Astrocyte (in vitro differentiated cells and primary cell): Measurements from ENCODE around the gene GPBP1L1. TPM values are rescaled to one million over a fixed set of nuclear protein-coding genes. Genes with fewer than 3 reads are reported as not detected.

Experiments
- DNase-seq: peaks from one replicate; pipeline ENCODE4 v3.0.0-alpha.2; 2010; ENCODE audit warnings: low read depth
- FAIRE-seq: peaks from 2 replicates; lab custom pipeline; 2011; peaks lifted over from hg19 to GRCh38; lab: Jason Lieb, UNC
- H2AFZ ChIP-seq: 2 replicates; pipeline ENCODE4 v1.6.0; 2012; ENCODE audit warnings: low read depth, low read length, inconsistent platforms
- H3K27ac ChIP-seq: 2 replicates; pipeline ENCODE4 v1.5.1; 2011; ENCODE audit warnings: low read depth, low read length, inconsistent platforms
- H3K27me3 ChIP-seq: 2 replicates; pipeline ENCODE4 v1.6.0; 2011; ENCODE audit warnings: low read length, inconsistent platforms; ENCODE audit not compliant: insufficient read depth
- H3K36me3 ChIP-seq: 2 replicates; pipeline ENCODE4 v1.5.1; 2011; ENCODE audit warnings: low read length, inconsistent platforms; ENCODE audit not compliant: insufficient read depth
- H3K4me1 ChIP-seq: 2 replicates; pipeline ENCODE4 v1.5.1; 2011; ENCODE audit warnings: low read length, inconsistent platforms; ENCODE audit not compliant: insufficient read depth
- H3K4me2 ChIP-seq: 2 replicates; pipeline ENCODE4 v1.6.0; 2012; ENCODE audit warnings: low read length, inconsistent platforms
- H3K4me3 ChIP-seq: 2 replicates; pipeline ENCODE4 v1.5.1; 2011; ENCODE audit warnings: low read depth, mild to moderate bottlenecking, low read length, inconsistent platforms; ENCODE audit not compliant: insufficient read depth
- H3K79me2 ChIP-seq: 2 replicates; pipeline ENCODE4 v1.6.0; 2012; ENCODE audit warnings: mild to moderate bottlenecking, low read length, inconsistent platforms; ENCODE audit not compliant: insufficient read depth
- H3K9ac ChIP-seq: 2 replicates; pipeline ENCODE4 v1.6.0; 2012; ENCODE audit warnings: mild to moderate bottlenecking, low read length, inconsistent platforms
- H3K9me3 ChIP-seq: 2 replicates; pipeline ENCODE4 v1.5.1; 2012; ENCODE audit warnings: low read depth, mild to moderate bottlenecking, low read length, inconsistent platforms; ENCODE audit not compliant: insufficient read depth
- H4K20me1 ChIP-seq: 2 replicates; pipeline ENCODE4 v1.6.0; 2012; ENCODE audit warnings: low read length, inconsistent platforms; ENCODE audit not compliant: insufficient read depth
- H3K27ac Mint-ChIP-seq: one replicate; pipeline ENCODE4 v1.8.0; 2021; ENCODE audit warnings: mild to moderate bottlenecking, mixed read lengths; ENCODE audit not compliant: unreplicated experiment
- H3K27me3 Mint-ChIP-seq: one replicate; pipeline ENCODE4 v1.8.0; 2021; ENCODE audit warnings: low read depth, mixed read lengths; ENCODE audit not compliant: unreplicated experiment
- H3K36me3 Mint-ChIP-seq: one replicate; pipeline ENCODE4 v1.8.0; 2021; ENCODE audit warnings: low read depth, mixed read lengths; ENCODE audit not compliant: unreplicated experiment
- H3K4me1 Mint-ChIP-seq: one replicate; pipeline ENCODE4 v1.8.0; 2021; ENCODE audit warnings: low read depth, mixed read lengths; ENCODE audit not compliant: unreplicated experiment
- H3K4me3 Mint-ChIP-seq: one replicate; pipeline ENCODE4 v1.8.0; 2021; ENCODE audit warnings: mild to moderate bottlenecking, moderate library complexity, mixed read lengths; ENCODE audit not compliant: unreplicated experiment
- H3K9me3 Mint-ChIP-seq: one replicate; pipeline ENCODE4 v1.8.0; 2021; ENCODE audit warnings: mild to moderate bottlenecking, mixed read lengths; ENCODE audit not compliant: unreplicated experiment
- CTCF ChIP-seq: IDR thresholded peaks from 2 replicates; pipeline ENCODE4 v1.5.1; 2011; ENCODE audit warnings: low read depth, mild to moderate bottlenecking, inconsistent platforms, low read length, moderate library complexity; ENCODE audit not compliant: insufficient read depth
- EZH2 ChIP-seq: IDR thresholded peaks from 2 replicates; pipeline ENCODE4 v1.6.1; 2012; ENCODE audit warnings: mild to moderate bottlenecking, low read length, inconsistent platforms; ENCODE audit not compliant: insufficient read depth
- total RNA-seq: library from RNA; stranded (reverse); gene quantifications from 2 replicates; pipeline ENCODE4 v1.2.1, GENCODE V29; 2021

GPBP1L1 gene
- total RNA-seq, 1 donor from 2014 or later, result 116 TPM

GRCh38 chr1:45647248-45648021 is 38.9 kb downstream of the GPBP1L1 start:
- no peak for FAIRE-seq
- Mint-ChIP-seq H3K4me1 (peaks cover 2% of the 10 kb centered on the region), H3K9me3 (no peaks in the 10 kb centered on the region), H3K27me3 (no peaks in the 10 kb centered on the region), H3K4me3 (no peak overlapping the region), H3K36me3 (peaks cover 2% of the 10 kb centered on the region), H3K27ac (peak overlapping the region; percentile 31)
- Histone ChIP-seq H3K4me2 (no peak overlapping the region), H3K36me3 (peaks cover 20% of the 10 kb centered on the region), H3K9ac (no peak overlapping the region), H3K27ac (no peak overlapping the region), H2AFZ (no peak overlapping the region), H3K79me2 (peaks cover 27% of the 10 kb centered on the region), H3K4me3 (no peak overlapping the region), H3K4me1 (no peaks in the 10 kb centered on the region), H4K20me1 (peaks cover 39% of the 10 kb centered on the region), H3K27me3 (no peaks in the 10 kb centered on the region), H3K9me3 (no peaks in the 10 kb centered on the region)
- no peak for TF ChIP-seq CTCF
- no peak for TF ChIP-seq EZH2
- no peak for DNase-seq

GRCh38 chr1:45644661-45645060 is 41.7 kb downstream of the GPBP1L1 start:
- Histone ChIP-seq H3K9me3 (no peaks in the 10 kb centered on the region), H3K27me3 (no peaks in the 10 kb centered on the region), H3K36me3 (peaks cover 18% of the 10 kb centered on the region), H3K9ac (no peak overlapping the region), H4K20me1 (peaks cover 25% of the 10 kb centered on the region), H2AFZ (no peak overlapping the region), H3K4me1 (no peaks in the 10 kb centered on the region), H3K79me2 (peaks cover 19% of the 10 kb centered on the region), H3K4me2 (no peak overlapping the region), H3K4me3 (no peak overlapping the region), H3K27ac (no peak overlapping the region)
- FAIRE-seq (no peak), DNase-seq (no peak)
- Mint-ChIP-seq H3K4me1 (peaks cover 2% of the 10 kb centered on the region), H3K36me3 (peaks cover 14% of the 10 kb centered on the region), H3K9me3 (no peaks in the 10 kb centered on the region), H3K27ac (no peak overlapping the region), H3K4me3 (no peak overlapping the region), H3K27me3 (no peaks in the 10 kb centered on the region)
- no peak for TF ChIP-seq EZH2
- TF ChIP-seq CTCF, result no peak

GRCh38 chr1:45643978-45644377 is 42.4 kb downstream of the GPBP1L1 start:
- H3K9me3 ChIP-seq, result no peaks in the 10 kb centered on the region
- no peaks in the 10 kb centered on the region for H3K27me3 ChIP-seq
- DNase-seq (no peak), FAIRE-seq (no peak)
- H2AFZ ChIP-seq, result no peak overlapping the region
- H3K9me3 Mint-ChIP-seq, result no peaks in the 10 kb centered on the region
- H4K20me1 ChIP-seq, result peaks cover 24% of the 10 kb centered on the region
- no peak overlapping the region for H3K9ac ChIP-seq
- H3K4me3 Mint-ChIP-seq, result no peak overlapping the region
- H3K4me3 ChIP-seq, result no peak overlapping the region
- H3K27ac ChIP-seq, result no peak overlapping the region
- H3K36me3 Mint-ChIP-seq, result peaks cover 14% of the 10 kb centered on the region
- no peaks in the 10 kb centered on the region for H3K4me1 ChIP-seq
- peaks cover 22% of the 10 kb centered on the region for H3K36me3 ChIP-seq
- no peak overlapping the region for H3K27ac Mint-ChIP-seq
- H3K4me2 ChIP-seq, result no peak overlapping the region
- no peak for TF ChIP-seq CTCF
- TF ChIP-seq EZH2, result no peak
- peaks cover 19% of the 10 kb centered on the region for H3K79me2 ChIP-seq
- peaks cover 2% of the 10 kb centered on the region for H3K4me1 Mint-ChIP-seq
- no peaks in the 10 kb centered on the region for H3K27me3 Mint-ChIP-seq
